DOHH2 (cell line): ENCODE data around the gene BET1L.
"Not testable (repeated sequence)": the region's sequence is repeated elsewhere in the genome, so short reads cannot be mapped to it uniquely, and the experiment has no call there.

ENCODE experiments used
- H3F3A ChIP-seq: fragments of 200-600 bp; sonication (generic), shearing (Covaris generic); 2 replicates; pipeline ENCODE4 v1.6.0; 2016; ENCODE audit warnings: antibody characterized with exemption, mild to moderate bottlenecking; ENCODE audit not compliant: control insufficient read depth, insufficient read depth
- H3K27ac ChIP-seq: fragments of 200-600 bp; sonication (generic); 2 replicates; pipeline ENCODE4 v1.5.1; 2014; ENCODE audit warnings: low read depth, mild to moderate bottlenecking, low read length, moderate library complexity
- H3K27me3 ChIP-seq: fragments of 200-600 bp; sonication (generic); 2 replicates; pipeline ENCODE4 v1.6.1; 2014; ENCODE audit warnings: mild to moderate bottlenecking, low read length, mixed read lengths; ENCODE audit not compliant: control insufficient read depth
- H3K36me3 ChIP-seq: fragments of 200-600 bp; sonication (generic); 2 replicates; pipeline ENCODE4 v1.6.1; 2014; ENCODE audit warnings: mild to moderate bottlenecking, low read length, moderate library complexity, mixed read lengths; ENCODE audit not compliant: control insufficient read depth
- H3K4me1 ChIP-seq: fragments of 200-600 bp; sonication (generic); 2 replicates; pipeline ENCODE4 v1.6.1; 2014; ENCODE audit warnings: mild to moderate bottlenecking, low read length, mixed read lengths; ENCODE audit not compliant: control insufficient read depth
- H3K4me2 ChIP-seq: fragments of 200-600 bp; sonication (generic); 2 replicates; pipeline ENCODE4 v1.6.0; 2014; ENCODE audit warnings: mild to moderate bottlenecking, low read length, moderate library complexity
- H3K4me3 ChIP-seq: fragments of 200-600 bp; sonication (generic); 2 replicates; pipeline ENCODE4 v1.5.1; 2014; ENCODE audit warnings: mild to moderate bottlenecking, low read length, mixed read lengths
- H3K79me2 ChIP-seq: fragments of 200-600 bp; sonication (generic); 2 replicates; pipeline ENCODE4 v1.6.1; 2014; ENCODE audit warnings: mild to moderate bottlenecking, low read length, mixed read lengths; ENCODE audit not compliant: control insufficient read depth
- H3K9me2 ChIP-seq: fragments of 200-600 bp; sonication (generic); replicated peaks from 2 replicates; pipeline ENCODE4 v1.6.1; 2014; ENCODE audit warnings: mild to moderate bottlenecking, low read length, mixed read lengths; ENCODE audit not compliant: control insufficient read depth
- H3K9me3 ChIP-seq: fragments of 200-600 bp; sonication (generic); 2 replicates; pipeline ENCODE4 v1.6.1; 2014; ENCODE audit warnings: antibody characterized with exemption, low read length, mixed read lengths; ENCODE audit not compliant: control insufficient read depth, insufficient read depth
- H4K20me1 ChIP-seq: fragments of 200-600 bp; sonication (generic); 2 replicates; pipeline ENCODE4 v1.6.0; 2014; ENCODE audit warnings: low read depth, mild to moderate bottlenecking, antibody characterized with exemption, low read length, moderate library complexity; ENCODE audit not compliant: control insufficient read depth, insufficient read depth
- CTCF ChIP-seq: fragments of 200-600 bp; sonication (generic); IDR thresholded peaks from one replicate; pipeline ENCODE4 v1.5.1; 2014; ENCODE audit warnings: antibody characterized with exemption, mild to moderate bottlenecking, low read depth, low read length; ENCODE audit not compliant: poor library complexity, severe bottlenecking

BET1L gene

GRCh38 chr11:191490-192478 is 15.4 kb downstream of the BET1L start:
- TF ChIP-seq CTCF, result peak; percentile 40
- H3F3A ChIP-seq, H3K9me3 ChIP-seq, H3K4me1 ChIP-seq, H4K20me1 ChIP-seq, H3K27ac ChIP-seq, H3K4me2 ChIP-seq, H3K27me3 ChIP-seq, H3K36me3 ChIP-seq, H3K4me3 ChIP-seq, H3K79me2 ChIP-seq, H3K9me2 ChIP-seq: not testable (repeated sequence)

GRCh38 chr11:190546-190945 is 16.7 kb downstream of the BET1L start:
- H3K27me3 ChIP-seq, H3K4me3 ChIP-seq, H3K27ac ChIP-seq, H3K4me1 ChIP-seq, H3K9me2 ChIP-seq, H3K36me3 ChIP-seq, H3K9me3 ChIP-seq, H3K79me2 ChIP-seq, H3K4me2 ChIP-seq, H4K20me1 ChIP-seq, H3F3A ChIP-seq: not testable (repeated sequence)

- H3K9me3 ChIP-seq, H3F3A ChIP-seq, H4K20me1 ChIP-seq, H3K27ac ChIP-seq, H3K4me1 ChIP-seq, H3K9me2 ChIP-seq, H3K4me3 ChIP-seq, H3K36me3 ChIP-seq, H3K4me2 ChIP-seq, H3K27me3 ChIP-seq, H3K79me2 ChIP-seq: not testable (repeated sequence)
- TF ChIP-seq CTCF, result peak; percentile 19
Measured at GRCh38 chr11:189843-190311, 17.3 kb downstream of the BET1L start.

GRCh38 chr11:189200-189783 is 17.9 kb downstream of the BET1L start:
- not testable (repeated sequence) for H3K79me2 ChIP-seq, H3K4me1 ChIP-seq, H3K9me3 ChIP-seq, H3K9me2 ChIP-seq, H3K27me3 ChIP-seq, H3K4me2 ChIP-seq, H3K4me3 ChIP-seq, H3K27ac ChIP-seq, H3K36me3 ChIP-seq, H3F3A ChIP-seq, H4K20me1 ChIP-seq
- peak; percentile 10 for TF ChIP-seq CTCF
